Neural progenitor cell (in vitro differentiated cells): ENCODE measurements around the gene GNAI2. TPM values are rescaled to one million over a fixed set of nuclear protein-coding genes. Genes with fewer than 3 reads are reported as not detected.

Experiments used
- DNase-seq: peaks from one replicate; pipeline ENCODE4 v3.0.0-alpha.2; 2016; ENCODE audit warnings: low spot score
- H2AFZ ChIP-seq: fragments of 200-600 bp; sonication (generic); replicated peaks from 2 replicates; pipeline ENCODE4 v1.6.1; 2016; ENCODE audit warnings: antibody characterized with exemption
- H3F3A ChIP-seq: fragments of 200-600 bp; sonication (generic); 2 replicates; pipeline ENCODE4 v1.6.1; 2016; ENCODE audit warnings: antibody characterized with exemption, low read depth
- H3K27ac ChIP-seq: fragments of 200-600 bp; sonication (generic); 2 replicates; pipeline ENCODE4 v1.5.1; 2016; ENCODE audit warnings: mild to moderate bottlenecking
- H3K27me3 ChIP-seq: fragments of 200-600 bp; sonication (generic); 2 replicates; pipeline ENCODE4 v1.6.1; 2016; ENCODE audit warnings: mild to moderate bottlenecking, moderate library complexity
- H3K36me3 ChIP-seq: fragments of 200-600 bp; sonication (generic); 2 replicates; pipeline ENCODE4 v1.5.1; 2016
- H3K4me1 ChIP-seq: fragments of 200-600 bp; sonication (generic); 2 replicates; pipeline ENCODE4 v1.6.1; 2016; ENCODE audit warnings: mixed run types
- H3K4me2 ChIP-seq: fragments of 200-600 bp; sonication (generic); 2 replicates; pipeline ENCODE4 v1.6.1; 2016
- H3K4me3 ChIP-seq: fragments of 200-600 bp; sonication (generic); 2 replicates; pipeline ENCODE4 v1.5.1; 2016
- H3K79me2 ChIP-seq: fragments of 200-600 bp; sonication (generic); 2 replicates; pipeline ENCODE4 v1.6.1; 2016; ENCODE audit warnings: low read depth
- H3K9ac ChIP-seq: fragments of 200-600 bp; sonication (generic); 2 replicates; pipeline ENCODE4 v1.6.1; 2016
- H3K9me3 ChIP-seq: fragments of 200-600 bp; sonication (generic); 2 replicates; pipeline ENCODE4 v1.5.1; 2016; ENCODE audit warnings: low read depth
- H4K20me1 ChIP-seq: fragments of 200-600 bp; sonication (generic); 2 replicates; pipeline ENCODE4 v1.6.1; 2016; ENCODE audit warnings: low read depth
- H3K27ac Mint-ChIP-seq: 3 replicates; pipeline ENCODE4 v1.8.0; 2021; ENCODE audit warnings: mixed read lengths
- H3K27me3 Mint-ChIP-seq: 2 replicates; pipeline ENCODE4 v1.8.0; 2022; ENCODE audit warnings: low read depth, mild to moderate bottlenecking, inconsistent platforms, moderate library complexity, mixed read lengths; ENCODE audit not compliant: insufficient read depth
- H3K36me3 Mint-ChIP-seq: 3 replicates; pipeline ENCODE4 v1.8.0; 2021; ENCODE audit warnings: mixed read lengths
- H3K4me1 Mint-ChIP-seq: 3 replicates; pipeline ENCODE4 v1.8.0; 2021; ENCODE audit warnings: mixed read lengths
- H3K4me3 Mint-ChIP-seq: 3 replicates; pipeline ENCODE4 v1.8.0; 2021; ENCODE audit warnings: mild to moderate bottlenecking, moderate library complexity, mixed read lengths
- H3K9me3 Mint-ChIP-seq: 3 replicates; pipeline ENCODE4 v1.8.0; 2020; ENCODE audit warnings: mixed read lengths
- EZH2 ChIP-seq: fragments of 200-600 bp; sonication (generic); IDR thresholded peaks from 2 replicates; pipeline ENCODE4 v1.6.1; 2017; ENCODE audit warnings: antibody characterized with exemption, mild to moderate bottlenecking, moderate library complexity
- EZH2phosphoT487 ChIP-seq: fragments of 200-600 bp; sonication (generic); IDR thresholded peaks from 2 replicates; pipeline ENCODE4 v1.6.1; 2017; ENCODE audit warnings: antibody characterized with exemption
- total RNA-seq: library from RNA; depleted of rRNA; stranded (reverse); fragments of >200 nt; gene quantifications from 2 replicates; pipeline ENCODE4 v1.2.3, GENCODE V29; 2015; ENCODE audit warnings: low replicate concordance
- TF ChIP-seq, protein P1 (sequence below): fragments of 200-600 bp; sonication (generic); IDR thresholded peaks from 2 replicates; pipeline ENCODE4 v1.5.1; 2017; ENCODE audit warnings: antibody characterized with exemption, mild to moderate bottlenecking

GNAI2 gene
- total RNA-seq, 1 donor from 2014 or later: 249 TPM

DNA sequence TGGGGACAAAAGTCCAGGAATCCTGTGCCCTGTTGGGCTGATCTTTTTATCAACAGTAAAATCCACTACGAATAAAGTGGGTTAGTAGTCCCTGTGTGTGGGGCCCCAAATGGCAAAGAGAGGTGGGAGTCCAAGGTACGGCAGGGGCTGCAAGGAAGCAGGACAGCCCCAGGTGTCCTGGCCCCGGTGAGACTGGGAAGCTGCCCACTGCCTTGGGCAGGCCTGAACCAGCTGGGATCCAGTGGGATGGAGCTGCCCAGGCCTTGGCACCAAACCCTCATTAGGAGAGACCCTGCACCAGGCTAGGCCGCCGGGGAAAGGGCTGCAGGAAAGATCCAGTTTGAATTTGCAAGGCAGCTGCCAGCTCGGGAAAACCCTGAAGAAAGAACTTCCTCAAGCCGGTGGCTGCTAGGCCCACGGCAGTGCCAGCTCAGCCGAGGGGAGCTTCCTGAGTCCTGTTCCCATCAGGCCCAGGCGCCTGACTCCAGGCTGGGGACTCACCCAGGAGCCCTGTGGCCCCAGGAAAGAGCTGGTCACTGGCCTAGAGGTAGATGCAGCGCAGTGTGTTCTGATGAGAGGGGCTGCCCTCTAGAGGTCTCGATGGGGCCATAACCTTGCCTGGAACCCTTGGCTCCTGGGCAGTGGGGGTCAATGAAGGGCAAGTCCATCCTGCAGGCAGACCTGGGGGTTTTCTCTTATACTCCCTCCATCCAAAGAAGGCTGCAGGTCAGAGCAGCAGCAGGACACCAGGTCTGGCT lies 14.4 kb upstream of the GNAI2 start:
- no peaks in the 10 kb centered on the region for H3K4me1 ChIP-seq
- no peaks in the 10 kb centered on the region for H3K79me2 ChIP-seq
- H3F3A ChIP-seq: no peaks in the 10 kb centered on the region
- no peak overlapping the region for H2AFZ ChIP-seq
- H3K9ac ChIP-seq: no peak overlapping the region
- no peak overlapping the region for H3K4me2 ChIP-seq
- H4K20me1 ChIP-seq: no peaks in the 10 kb centered on the region
- no peak overlapping the region for H3K27ac ChIP-seq
- Mint-ChIP-seq H3K27me3 (peaks cover 11% of the 10 kb centered on the region), H3K4me1 (peaks cover 29% of the 10 kb centered on the region), H3K9me3 (no peaks in the 10 kb centered on the region), H3K27ac (peak overlapping the region; percentile 33), H3K4me3 (no peak overlapping the region), H3K36me3 (no peaks in the 10 kb centered on the region)
- H3K9me3 ChIP-seq: no peaks in the 10 kb centered on the region
- peaks cover 9% of the 10 kb centered on the region for H3K27me3 ChIP-seq
- no peak for TF ChIP-seq EZH2
- TF ChIP-seq, protein P1, sequence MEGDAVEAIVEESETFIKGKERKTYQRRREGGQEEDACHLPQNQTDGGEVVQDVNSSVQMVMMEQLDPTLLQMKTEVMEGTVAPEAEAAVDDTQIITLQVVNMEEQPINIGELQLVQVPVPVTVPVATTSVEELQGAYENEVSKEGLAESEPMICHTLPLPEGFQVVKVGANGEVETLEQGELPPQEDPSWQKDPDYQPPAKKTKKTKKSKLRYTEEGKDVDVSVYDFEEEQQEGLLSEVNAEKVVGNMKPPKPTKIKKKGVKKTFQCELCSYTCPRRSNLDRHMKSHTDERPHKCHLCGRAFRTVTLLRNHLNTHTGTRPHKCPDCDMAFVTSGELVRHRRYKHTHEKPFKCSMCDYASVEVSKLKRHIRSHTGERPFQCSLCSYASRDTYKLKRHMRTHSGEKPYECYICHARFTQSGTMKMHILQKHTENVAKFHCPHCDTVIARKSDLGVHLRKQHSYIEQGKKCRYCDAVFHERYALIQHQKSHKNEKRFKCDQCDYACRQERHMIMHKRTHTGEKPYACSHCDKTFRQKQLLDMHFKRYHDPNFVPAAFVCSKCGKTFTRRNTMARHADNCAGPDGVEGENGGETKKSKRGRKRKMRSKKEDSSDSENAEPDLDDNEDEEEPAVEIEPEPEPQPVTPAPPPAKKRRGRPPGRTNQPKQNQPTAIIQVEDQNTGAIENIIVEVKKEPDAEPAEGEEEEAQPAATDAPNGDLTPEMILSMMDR: peak; percentile 44
- H3K36me3 ChIP-seq: no peaks in the 10 kb centered on the region
- peak; percentile 45 for DNase-seq
- H3K4me3 ChIP-seq: no peak overlapping the region

DNA sequence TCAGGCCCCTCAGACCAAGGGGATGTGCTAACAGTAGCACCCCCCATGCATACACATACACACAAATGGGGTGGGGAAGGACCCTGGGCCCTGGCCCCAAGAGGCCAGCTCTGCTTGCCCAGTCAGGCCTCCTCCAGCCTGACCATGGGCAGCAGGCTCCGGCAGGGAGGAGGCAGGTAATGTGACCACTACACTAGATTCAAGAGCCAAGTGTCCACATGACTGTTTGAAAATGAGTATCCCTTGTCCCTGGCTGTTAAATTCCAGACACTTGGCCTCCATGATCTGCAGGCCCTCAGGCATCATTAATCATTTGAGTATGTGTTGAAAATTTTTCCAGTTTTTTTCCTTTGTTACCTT lies 13.9 kb upstream of the GNAI2 start:
- peaks cover 34% of the 10 kb centered on the region for H3K4me1 Mint-ChIP-seq
- Histone ChIP-seq H3K27me3 (peaks cover 15% of the 10 kb centered on the region), H3K4me3 (no peak overlapping the region), H2AFZ (no peak overlapping the region), H3K36me3 (no peaks in the 10 kb centered on the region), H3K9me3 (no peaks in the 10 kb centered on the region), H3K9ac (no peak overlapping the region), H3K4me1 (no peaks in the 10 kb centered on the region), H3K27ac (no peak overlapping the region), H4K20me1 (no peaks in the 10 kb centered on the region), H3K79me2 (no peaks in the 10 kb centered on the region), H3K4me2 (no peak overlapping the region), H3F3A (no peaks in the 10 kb centered on the region)
- H3K4me3 Mint-ChIP-seq: no peak overlapping the region
- no peaks in the 10 kb centered on the region for H3K36me3 Mint-ChIP-seq
- peak overlapping the region; percentile 33 for H3K27ac Mint-ChIP-seq
- TF ChIP-seq, protein P1: no peak
- TF ChIP-seq EZH2 (no peak), EZH2phosphoT487 (no peak)
- no peak for DNase-seq
- peaks cover 15% of the 10 kb centered on the region for H3K27me3 Mint-ChIP-seq
- H3K9me3 Mint-ChIP-seq: no peaks in the 10 kb centered on the region

DNA sequence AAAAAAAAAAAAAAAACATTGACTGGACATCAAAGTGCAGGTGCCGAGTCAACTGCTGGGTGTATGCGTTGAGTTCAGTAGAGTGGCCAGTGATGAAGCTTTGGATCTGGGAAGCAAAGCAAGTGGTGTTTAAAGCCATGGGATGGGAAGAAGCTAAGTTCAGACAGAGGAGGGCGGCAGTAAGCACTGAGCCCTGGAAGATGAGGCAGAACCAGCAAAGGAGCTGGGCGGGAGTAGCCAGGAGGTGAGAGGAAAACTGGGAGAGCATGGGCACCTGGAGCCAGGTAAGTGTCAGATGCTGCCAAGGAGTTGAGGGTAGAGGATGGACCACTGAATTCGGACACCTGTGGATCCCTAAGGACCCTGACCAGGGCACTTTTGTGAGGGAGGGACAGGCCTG lies 11.4 kb upstream of the GNAI2 start:
- H3K36me3 ChIP-seq: no peaks in the 10 kb centered on the region
- H2AFZ ChIP-seq: no peak overlapping the region
- TF ChIP-seq EZH2phosphoT487: no peak
- TF ChIP-seq, protein P1: no peak
- no peak for TF ChIP-seq EZH2
- H3K4me1 Mint-ChIP-seq: peaks cover 51% of the 10 kb centered on the region
- no peak overlapping the region for H3K27ac Mint-ChIP-seq
- H3K27ac ChIP-seq: no peak overlapping the region
- H3K4me1 ChIP-seq: peaks cover 14% of the 10 kb centered on the region
- H3K9ac ChIP-seq: no peak overlapping the region
- H3K27me3 Mint-ChIP-seq: peaks cover 13% of the 10 kb centered on the region
- no peaks in the 10 kb centered on the region for H3K36me3 Mint-ChIP-seq
- no peak overlapping the region for H3K4me3 Mint-ChIP-seq
- peaks cover 16% of the 10 kb centered on the region for H3K27me3 ChIP-seq
- H3K4me2 ChIP-seq: no peak overlapping the region
- no peaks in the 10 kb centered on the region for H3K9me3 ChIP-seq
- peak; percentile 27 for DNase-seq
- H3F3A ChIP-seq: peaks cover 14% of the 10 kb centered on the region
- no peaks in the 10 kb centered on the region for H3K9me3 Mint-ChIP-seq
- H3K4me3 ChIP-seq: no peak overlapping the region
- H3K79me2 ChIP-seq: no peaks in the 10 kb centered on the region
- no peaks in the 10 kb centered on the region for H4K20me1 ChIP-seq
